ENCODE measurements around the gene MFSD6. TPM values are rescaled to one million over a fixed set of nuclear protein-coding genes. Genes with fewer than 3 reads are reported as not detected.
A peak's percentile ranks its signal among the peaks of the same experiment; 100 is the strongest.

Gene MFSD6
- total RNA-seq, 4 donors from 2014 or later: 81.2 to 157 (median 133) TPM

GRCh38 chr2:190449925-190450324 is 41.8 kb downstream of the MFSD6 start:
- TF ChIP-seq CTCF (IDR thresholded peaks at IDR 0.05): no peak
- intact Hi-C loops (cut with DNase I): no loop called here
- Histone ChIP-seq H3K4me3 (no peak overlapping the region), H3K27me3 (no peaks in the 10 kb centered on the region), H3K36me3 (peaks cover 0 to 16% (median 0%) of the 10 kb centered on the region in 3 donors), H3K4me1 (peaks cover 0 to 36% (median 7%) of the 10 kb centered on the region in 3 donors), H3K27ac (no peak overlapping the region), H3K9me3 (no peaks in the 10 kb centered on the region)
- no peak for DNase-seq
- 90 to 96% methylated on average over 3 of the region's 3 CpGs for WGBS, 2 donors

- no peak for DNase-seq
- intact Hi-C loops (cut with DNase I): no loop called here
- TF ChIP-seq POLR2A (IDR thresholded peaks at IDR 0.05): no peak
- no peak for TF ChIP-seq CTCF (IDR thresholded peaks at IDR 0.05)
- Histone ChIP-seq H3K9me3 (no peaks in the 10 kb centered on the region), H3K4me1 (peaks cover 0 to 32% (median 7%) of the 10 kb centered on the region in 3 donors), H3K27me3 (no peaks in the 10 kb centered on the region), H3K36me3 (peaks cover 0 to 16% (median 0%) of the 10 kb centered on the region in 3 donors), H3K27ac (no peak overlapping the region), H3K4me3 (no peak overlapping the region)
- WGBS, 2 donors: 71 to 92% methylated on average over 2 of the region's 2 CpGs
These were observed 42.2 kb downstream of the MFSD6 start for GRCh38 chr2:190450363-190450762.

- WGBS, 2 donors: 78 to 86% methylated on average over 2 of the region's 2 CpGs
- intact Hi-C loops (cut with DNase I): no loop called here
- no peaks in the 10 kb centered on the region for H3K27me3 ChIP-seq
- DNase-seq: no peak
- H3K4me3 ChIP-seq: no peak overlapping the region
- peaks cover 0 to 24% (median 0%) of the 10 kb centered on the region in 3 donors for H3K36me3 ChIP-seq
- H3K9me3 ChIP-seq: no peaks in the 10 kb centered on the region
- H3K27ac ChIP-seq: peak overlapping the region in 1 of 4 donors; percentile 9
- peaks cover 0 to 25% (median 4%) of the 10 kb centered on the region in 3 donors for H3K4me1 ChIP-seq
- no peak for TF ChIP-seq POLR2A (IDR thresholded peaks at IDR 0.05)
- TF ChIP-seq CTCF (IDR thresholded peaks at IDR 0.05): no peak
These were observed 43.5 kb downstream of the MFSD6 start for GRCh38 chr2:190451561-190452176.

- Histone ChIP-seq H3K27ac (no peak overlapping the region), H3K4me1 (peaks cover 0 to 23% (median 4%) of the 10 kb centered on the region in 3 donors), H3K36me3 (peaks cover 0 to 32% (median 0%) of the 10 kb centered on the region in 3 donors), H3K9me3 (no peaks in the 10 kb centered on the region), H3K27me3 (no peaks in the 10 kb centered on the region), H3K4me3 (no peak overlapping the region)
- no peak for TF ChIP-seq CTCF (IDR thresholded peaks at IDR 0.05)
- DNase-seq: no peak
- WGBS, 2 donors: 70 to 83% methylated on average over 1 of the region's 1 CpG
- intact Hi-C loops (cut with DNase I): no loop called here
These were observed 44.3 kb downstream of the MFSD6 start for GRCh38 chr2:190452433-190452832.

- peaks cover 0 to 18% (median 4%) of the 10 kb centered on the region in 3 donors for H3K4me1 ChIP-seq
- H3K9me3 ChIP-seq: no peaks in the 10 kb centered on the region
- no peak for DNase-seq
- no peaks in the 10 kb centered on the region for H3K27me3 ChIP-seq
- intact Hi-C loops (cut with DNase I): no loop called here
- no peak overlapping the region for H3K4me3 ChIP-seq
- peaks cover 0 to 34% (median 0%) of the 10 kb centered on the region in 3 donors for H3K36me3 ChIP-seq
- WGBS, 2 donors: 98 to 100% methylated on average over 2 of the region's 2 CpGs
- no peak for TF ChIP-seq CTCF (IDR thresholded peaks at IDR 0.05)
- no peak for TF ChIP-seq POLR2A (IDR thresholded peaks at IDR 0.05)
- H3K27ac ChIP-seq: no peak overlapping the region
These were observed 46.6 kb downstream of the MFSD6 start for GRCh38 chr2:190454795-190455194.

All from esophagus squamous epithelium (tissue), 5 donors.